ENCODE measurements around the gene FRMD4A. TPM values are rescaled to one million over a fixed set of nuclear protein-coding genes. Genes with fewer than 3 reads are reported as not detected.

Gene FRMD4A
- total and polyA plus RNA-seq, 2 of the 4 experiments (the other 2 are of a cell fraction) = 30.3 to 68.8 TPM

DNA sequence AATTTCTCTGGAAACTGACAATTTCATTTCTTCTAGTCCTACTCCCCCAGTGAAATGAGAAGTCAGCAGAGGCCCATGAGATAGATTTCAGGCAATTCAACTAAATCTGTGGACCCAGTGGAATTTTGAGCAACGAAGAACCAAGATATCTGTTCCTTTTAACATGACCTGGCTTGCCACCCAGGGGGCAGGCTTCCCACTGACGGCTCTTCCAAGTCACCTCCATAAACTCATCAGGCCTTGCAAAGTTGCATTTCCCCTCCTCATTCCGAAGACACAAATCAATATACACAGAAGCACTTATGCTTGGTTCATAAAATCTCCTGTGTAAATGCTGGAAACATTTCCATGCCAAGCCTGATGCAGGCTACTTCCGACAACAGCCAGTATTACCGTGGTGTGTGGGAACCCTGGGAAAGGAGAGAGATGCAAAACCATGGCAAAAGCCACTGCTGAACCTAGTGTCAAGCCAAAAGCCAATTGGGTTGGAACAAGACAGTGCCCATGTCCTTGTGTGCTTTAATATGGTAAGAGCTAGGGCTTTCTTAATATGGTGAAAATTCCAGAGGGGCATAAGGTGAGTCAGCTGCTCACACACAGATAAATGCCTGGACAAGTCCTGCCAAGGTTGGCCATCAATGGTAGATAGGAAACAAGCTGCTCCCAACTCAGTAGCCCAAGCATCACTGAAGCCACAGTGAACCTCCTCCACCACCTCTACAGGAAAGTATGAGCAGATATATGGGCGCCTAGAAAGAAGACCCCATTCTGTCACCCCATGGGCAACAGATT lies 1.6 kb downstream of the FRMD4A start:
- no peak overlapping the region for H3K4ac ChIP-seq (ENCODE audit: low read depth, low read length)
- peaks cover 51% of the 10 kb centered on the region for H3K27me3 ChIP-seq (ENCODE audit: control insufficient read depth, insufficient read depth, low read length)
- H3K4me3 ChIP-seq (ENCODE audit: insufficient read depth, low read depth, low read length) = no peak overlapping the region
- H3K36me3 ChIP-seq (ENCODE audit: control insufficient read depth, insufficient read depth, low read length) = no peaks in the 10 kb centered on the region
- no peak overlapping the region for H2AFZ ChIP-seq (replicated peaks; ENCODE audit: low read length, poor library complexity)
- CTCF ChIA-PET = interaction anchor here (0.5 to 1.0 kb wide), 2 partner anchors 9 to 11 kb away, joined by 3 to 5 read pairs; no protein-coding TSS in a partner anchor
- H3K9me3 ChIP-seq (ENCODE audit: control insufficient read depth, insufficient read depth, low read length) = no peaks in the 10 kb centered on the region
- DNase-seq (no peak), ATAC-seq (ENCODE audit: low read depth) (no peak)
- no peak overlapping the region for H2BK120ac ChIP-seq (ENCODE audit: low read depth, low read length)
- intact Hi-C loops (cut with micrococcal nuclease) (no loop called here), in situ Hi-C loops (cut with MboI; ENCODE audit: low sequenced_read_pairs) (no loop called here), dilution Hi-C loops (cut with HindIII; ENCODE audit: low sequenced_read_pairs, unreplicated experiment) (no loop called here)
- no peak overlapping the region for H2BK15ac ChIP-seq (ENCODE audit: low read depth, low read length)
- H3K9me1 ChIP-seq (ENCODE audit: insufficient read depth, low read length) = peaks cover 3% of the 10 kb centered on the region; the same call in 1 of the 2 replicates
- H3K56ac ChIP-seq (ENCODE audit: extremely low read depth, insufficient read depth, low read length) = no peak overlapping the region
- 77% methylated on average over 3 of the region's 6 CpGs; no CpG with 5 or more reads in 1 of the 2 experiments for WGBS, 2 experiments (ENCODE audit: extremely low coverage in 2 of 2, insufficient read length in 1 of 2)
- H3K27ac ChIP-seq (ENCODE audit: insufficient read depth, low read length) = no peak overlapping the region
- no peaks in the 10 kb centered on the region for H4K20me1 ChIP-seq (ENCODE audit: insufficient read depth, low read length)
- H2AK9ac ChIP-seq (replicated peaks; ENCODE audit: low read depth, low read length, poor library complexity) = no peak overlapping the region
- no TSS peak for BruUV-seq (replicated peaks)
- H4K91ac ChIP-seq (ENCODE audit: insufficient read depth, low read depth, low read length) = no peak overlapping the region
- no peaks in the 10 kb centered on the region for H3K79me1 ChIP-seq (ENCODE audit: low read depth in 1 of 2, low read length in 2 of 2)
- no peak overlapping the region for H4K8ac ChIP-seq (ENCODE audit: low read depth in 2 of 2, low read length in 2 of 2)
- no peak overlapping the region for H3K4me2 ChIP-seq (ENCODE audit: low read depth, low read length)
- no peak overlapping the region for H3K14ac ChIP-seq (replicated peaks; ENCODE audit: low read depth, low read length)
- POLR2A ChIA-PET (ENCODE audit: unreplicated experiment) = no interaction called here
- H3K23ac ChIP-seq (ENCODE audit: low read depth, low read length) = no peak overlapping the region
- H2AK5ac ChIP-seq (ENCODE audit: low read depth, low read length) = no peak overlapping the region
- H2BK20ac ChIP-seq (ENCODE audit: low read depth, low read length) = no peak overlapping the region
- no peak overlapping the region for H3K18ac ChIP-seq (ENCODE audit: low read depth, low read length)
- H2BK5ac ChIP-seq (ENCODE audit: low read depth, low read length, poor library complexity, severe bottlenecking) = no peak overlapping the region
- TF ChIP-seq, protein P1, sequence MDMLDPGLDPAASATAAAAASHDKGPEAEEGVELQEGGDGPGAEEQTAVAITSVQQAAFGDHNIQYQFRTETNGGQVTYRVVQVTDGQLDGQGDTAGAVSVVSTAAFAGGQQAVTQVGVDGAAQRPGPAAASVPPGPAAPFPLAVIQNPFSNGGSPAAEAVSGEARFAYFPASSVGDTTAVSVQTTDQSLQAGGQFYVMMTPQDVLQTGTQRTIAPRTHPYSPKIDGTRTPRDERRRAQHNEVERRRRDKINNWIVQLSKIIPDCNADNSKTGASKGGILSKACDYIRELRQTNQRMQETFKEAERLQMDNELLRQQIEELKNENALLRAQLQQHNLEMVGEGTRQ (IDR thresholded peaks at IDR 0.05; ENCODE audit: low read depth, low read length) = no peak
- TF ChIP-seq, protein P2, sequence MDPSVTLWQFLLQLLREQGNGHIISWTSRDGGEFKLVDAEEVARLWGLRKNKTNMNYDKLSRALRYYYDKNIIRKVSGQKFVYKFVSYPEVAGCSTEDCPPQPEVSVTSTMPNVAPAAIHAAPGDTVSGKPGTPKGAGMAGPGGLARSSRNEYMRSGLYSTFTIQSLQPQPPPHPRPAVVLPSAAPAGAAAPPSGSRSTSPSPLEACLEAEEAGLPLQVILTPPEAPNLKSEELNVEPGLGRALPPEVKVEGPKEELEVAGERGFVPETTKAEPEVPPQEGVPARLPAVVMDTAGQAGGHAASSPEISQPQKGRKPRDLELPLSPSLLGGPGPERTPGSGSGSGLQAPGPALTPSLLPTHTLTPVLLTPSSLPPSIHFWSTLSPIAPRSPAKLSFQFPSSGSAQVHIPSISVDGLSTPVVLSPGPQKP (IDR thresholded peaks at IDR 0.05; ENCODE audit: borderline replicate concordance, low read depth, low read length) = no peak
- TF ChIP-seq RAD21 (IDR thresholded peaks at IDR 0.05; ENCODE audit: low read length) (no peak), FOS (IDR thresholded peaks at IDR 0.05; ENCODE audit: low read depth, low read length) (no peak), SMC3 (IDR thresholded peaks at IDR 0.05; ENCODE audit: low read depth, low read length) (no peak), MAFK (IDR thresholded peaks at IDR 0.05; ENCODE audit: low read depth, low read length) (no peak), MXI1 (IDR thresholded peaks at IDR 0.05; ENCODE audit: borderline replicate concordance, low read depth, low read length) (no peak), POLR2A (IDR thresholded peaks at IDR 0.05; ENCODE audit: low read depth, low read length) (no peak)
- TF ChIP-seq, protein P3, sequence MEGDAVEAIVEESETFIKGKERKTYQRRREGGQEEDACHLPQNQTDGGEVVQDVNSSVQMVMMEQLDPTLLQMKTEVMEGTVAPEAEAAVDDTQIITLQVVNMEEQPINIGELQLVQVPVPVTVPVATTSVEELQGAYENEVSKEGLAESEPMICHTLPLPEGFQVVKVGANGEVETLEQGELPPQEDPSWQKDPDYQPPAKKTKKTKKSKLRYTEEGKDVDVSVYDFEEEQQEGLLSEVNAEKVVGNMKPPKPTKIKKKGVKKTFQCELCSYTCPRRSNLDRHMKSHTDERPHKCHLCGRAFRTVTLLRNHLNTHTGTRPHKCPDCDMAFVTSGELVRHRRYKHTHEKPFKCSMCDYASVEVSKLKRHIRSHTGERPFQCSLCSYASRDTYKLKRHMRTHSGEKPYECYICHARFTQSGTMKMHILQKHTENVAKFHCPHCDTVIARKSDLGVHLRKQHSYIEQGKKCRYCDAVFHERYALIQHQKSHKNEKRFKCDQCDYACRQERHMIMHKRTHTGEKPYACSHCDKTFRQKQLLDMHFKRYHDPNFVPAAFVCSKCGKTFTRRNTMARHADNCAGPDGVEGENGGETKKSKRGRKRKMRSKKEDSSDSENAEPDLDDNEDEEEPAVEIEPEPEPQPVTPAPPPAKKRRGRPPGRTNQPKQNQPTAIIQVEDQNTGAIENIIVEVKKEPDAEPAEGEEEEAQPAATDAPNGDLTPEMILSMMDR (conservative IDR thresholded peaks at IDR 0.05; ENCODE audit: low read depth, low read length) = no peak
- H4K5ac ChIP-seq (ENCODE audit: low read depth, low read length) = no peak overlapping the region
- H3K9ac ChIP-seq (ENCODE audit: low read depth, low read length) = no peak overlapping the region
- no peaks in the 10 kb centered on the region for H3K4me1 ChIP-seq (ENCODE audit: control insufficient read depth, insufficient read depth, low read length)

All from IMR-90 (cell line).